ENCODE measurements around the gene ATP5IF1.

Gene ATP5IF1

DNA sequence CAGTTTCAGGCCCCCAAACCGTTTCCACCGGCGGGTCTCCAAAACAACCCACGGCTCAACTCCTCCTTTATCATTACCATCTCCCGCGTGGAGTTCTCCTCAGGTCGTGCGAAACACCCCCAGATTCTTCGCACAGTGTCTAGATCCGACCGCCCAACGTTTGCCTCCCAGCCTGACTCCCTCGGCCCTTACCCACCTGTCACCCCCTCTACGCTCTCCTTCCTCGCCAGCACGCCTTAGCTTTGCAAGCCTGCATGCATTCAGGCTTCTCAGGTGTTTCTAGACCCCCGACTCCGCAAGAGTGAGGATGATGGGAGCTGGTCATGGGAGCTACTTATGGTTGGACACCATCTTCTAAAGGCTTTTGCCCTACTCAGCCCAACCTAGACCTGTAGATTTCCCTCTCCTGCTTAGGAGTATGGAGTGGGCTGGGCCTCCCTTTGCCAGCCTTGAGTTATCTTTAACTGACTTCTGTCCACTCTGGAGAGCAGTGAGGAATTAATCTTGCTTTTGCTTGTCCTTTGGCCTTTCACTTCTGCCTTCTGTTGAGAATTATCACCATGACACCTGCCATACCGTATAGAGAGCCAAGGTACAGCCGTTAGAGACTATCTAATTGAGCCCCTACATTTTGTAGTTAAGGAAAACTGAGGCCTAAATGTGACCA, 865 bp downstream of the ATP5IF1 start:
- DNase-seq (ENCODE audit: low spot score): no peak

DNA sequence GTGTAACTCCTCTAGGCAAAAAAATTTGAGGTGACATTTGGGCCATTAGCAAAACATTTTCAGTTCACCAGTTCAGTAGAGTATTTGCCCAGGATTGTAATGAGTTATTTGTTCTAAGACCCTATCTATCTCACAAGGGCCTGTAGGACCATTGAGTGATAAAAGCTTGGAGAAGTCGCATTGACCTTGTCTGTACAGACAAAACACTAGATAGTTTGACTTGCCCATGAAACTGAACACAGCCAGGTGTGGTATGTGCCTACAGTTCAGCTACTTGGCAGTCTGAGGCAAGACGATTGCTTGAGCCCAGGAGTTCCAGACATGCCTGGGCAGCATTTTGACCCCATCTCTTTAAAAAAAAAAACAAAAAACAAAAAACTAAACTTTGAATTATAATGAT, 3.1 kb downstream of the ATP5IF1 start:
- no peak for DNase-seq (ENCODE audit: low spot score)

DNA sequence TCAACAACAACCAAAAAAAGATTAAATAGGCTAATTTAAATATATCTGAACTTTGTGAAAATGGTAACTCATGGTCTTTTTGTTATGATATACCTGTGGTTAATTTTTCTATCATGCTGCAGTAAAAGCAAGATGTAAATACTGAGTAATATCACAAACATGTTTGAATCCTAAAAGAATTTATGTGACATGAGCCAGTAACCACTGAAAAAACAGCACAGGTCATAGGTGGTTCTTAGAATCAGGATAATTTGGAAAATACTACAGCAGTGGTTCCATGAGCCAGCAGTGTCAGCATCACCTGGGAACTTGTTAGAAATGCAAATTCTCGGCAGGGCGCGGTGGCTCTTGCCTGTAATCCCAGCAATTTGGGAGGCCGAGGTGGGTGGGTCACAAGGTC, 4.1 kb downstream of the ATP5IF1 start:
- no peak for DNase-seq (ENCODE audit: low spot score)

DNA sequence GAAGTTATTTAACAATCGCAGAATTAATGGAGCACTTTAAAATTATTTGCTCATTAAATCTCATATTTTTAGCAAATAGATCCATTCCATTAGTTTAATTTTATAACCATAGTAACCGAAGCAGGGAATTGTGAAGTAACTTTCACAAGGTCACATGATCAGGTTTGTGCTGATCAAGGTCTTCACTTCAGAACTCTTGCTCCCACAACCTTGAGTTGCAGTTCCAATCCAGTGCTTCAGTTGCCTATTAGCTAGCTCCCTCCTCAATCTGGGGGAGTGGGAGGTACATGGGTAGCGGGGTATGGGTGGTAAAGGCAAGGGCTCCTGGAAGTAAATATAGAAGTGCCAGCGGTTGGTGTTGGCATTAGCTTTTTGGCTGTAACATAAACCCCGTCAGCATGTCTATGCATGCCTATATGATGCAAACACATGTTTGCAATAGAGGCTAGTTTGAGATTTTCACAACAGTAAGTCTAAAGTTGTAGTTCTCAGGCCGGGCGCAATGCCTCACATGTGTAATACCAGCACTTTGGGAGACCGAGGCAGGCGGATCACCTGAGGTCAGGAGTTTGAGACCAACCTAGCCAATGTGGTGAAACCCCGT, 5.8 kb downstream of the ATP5IF1 start:
- DNase-seq (ENCODE audit: low spot score): no peak

DNA sequence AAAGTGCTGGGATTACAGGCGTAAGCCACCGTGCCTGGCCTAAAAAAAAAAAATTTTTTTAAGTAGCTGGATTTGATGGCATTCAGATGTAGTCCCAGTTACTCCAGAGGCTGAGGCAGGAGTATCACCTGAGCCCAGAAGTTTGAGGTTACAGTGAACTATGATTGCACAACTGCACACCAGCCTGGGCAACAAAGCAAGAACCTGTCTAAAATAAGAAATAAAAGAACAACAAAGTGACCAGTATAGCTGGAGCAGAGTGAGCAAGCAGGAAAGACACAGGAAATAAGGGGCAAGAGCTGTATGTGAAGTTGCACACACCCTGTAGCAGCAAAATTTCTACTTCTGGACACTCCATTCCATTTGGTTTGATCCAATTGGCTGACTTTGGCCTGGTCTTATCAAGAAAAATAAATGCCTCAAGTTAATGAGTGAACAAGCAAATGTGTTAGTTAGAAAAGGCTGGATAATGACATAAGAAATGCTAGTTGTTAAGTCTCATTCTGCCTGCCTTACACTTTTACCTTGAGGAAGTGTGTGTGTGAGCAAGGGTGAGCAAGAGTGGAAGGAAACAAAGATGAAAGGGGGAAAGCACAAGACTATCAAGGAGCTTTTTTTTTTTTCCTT, 7.9 kb downstream of the ATP5IF1 start:
- DNase-seq (ENCODE audit: low spot score): no peak

DNA sequence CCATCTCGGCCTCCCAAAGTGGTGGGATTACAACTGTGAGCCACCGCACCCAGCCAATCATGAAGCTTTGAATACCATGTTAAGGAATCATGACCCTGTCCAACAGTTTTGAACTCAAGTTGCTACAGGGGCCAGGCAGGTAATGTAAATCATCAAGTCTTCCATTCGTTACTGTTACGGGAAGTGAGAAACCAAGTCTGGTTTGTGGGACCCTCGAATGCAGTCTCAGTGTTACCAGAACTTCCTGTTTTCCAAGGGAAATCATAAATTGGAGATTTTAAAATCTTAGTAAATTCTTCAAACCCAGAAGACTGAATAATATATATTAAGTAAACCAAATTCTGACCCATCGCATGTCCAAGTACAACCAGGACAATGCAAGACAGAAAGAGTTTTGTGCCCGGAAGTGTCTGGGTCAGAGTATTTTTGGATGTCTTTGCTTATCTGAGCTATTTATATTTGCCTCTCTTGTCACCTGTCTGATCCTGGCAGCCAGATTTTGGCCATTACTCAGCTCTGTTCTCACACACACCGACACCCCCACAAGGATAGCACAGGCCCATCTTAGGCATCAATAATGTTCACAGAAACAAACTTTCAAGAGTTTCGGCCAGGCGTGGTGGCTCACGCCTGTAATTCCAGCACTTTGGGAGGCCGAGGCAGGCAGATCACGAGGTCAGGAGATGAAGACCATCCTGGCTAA, 8.8 kb downstream of the ATP5IF1 start:
- no peak for DNase-seq (ENCODE audit: low spot score)

DNA sequence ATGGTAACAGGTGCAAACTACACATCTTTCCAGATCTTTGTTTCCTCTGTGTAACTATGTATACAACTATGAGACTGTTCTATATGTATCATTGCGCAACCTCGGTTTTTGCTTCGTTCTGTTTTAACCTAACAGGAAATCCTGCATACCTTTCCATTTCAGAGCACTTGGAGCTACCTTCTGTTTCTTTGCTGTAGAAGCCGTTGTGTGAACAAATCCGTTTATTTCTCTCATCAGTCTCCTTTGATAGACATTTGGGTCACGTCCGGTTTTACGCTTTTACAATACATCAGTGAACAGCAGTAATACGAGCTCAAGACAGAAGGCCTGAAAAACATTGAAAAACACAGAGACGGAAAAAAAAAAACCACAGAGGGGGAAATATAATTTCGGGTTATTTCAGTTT, 10.5 kb downstream of the ATP5IF1 start:
- DNase-seq (ENCODE audit: low spot score): peak; percentile 42

DNA sequence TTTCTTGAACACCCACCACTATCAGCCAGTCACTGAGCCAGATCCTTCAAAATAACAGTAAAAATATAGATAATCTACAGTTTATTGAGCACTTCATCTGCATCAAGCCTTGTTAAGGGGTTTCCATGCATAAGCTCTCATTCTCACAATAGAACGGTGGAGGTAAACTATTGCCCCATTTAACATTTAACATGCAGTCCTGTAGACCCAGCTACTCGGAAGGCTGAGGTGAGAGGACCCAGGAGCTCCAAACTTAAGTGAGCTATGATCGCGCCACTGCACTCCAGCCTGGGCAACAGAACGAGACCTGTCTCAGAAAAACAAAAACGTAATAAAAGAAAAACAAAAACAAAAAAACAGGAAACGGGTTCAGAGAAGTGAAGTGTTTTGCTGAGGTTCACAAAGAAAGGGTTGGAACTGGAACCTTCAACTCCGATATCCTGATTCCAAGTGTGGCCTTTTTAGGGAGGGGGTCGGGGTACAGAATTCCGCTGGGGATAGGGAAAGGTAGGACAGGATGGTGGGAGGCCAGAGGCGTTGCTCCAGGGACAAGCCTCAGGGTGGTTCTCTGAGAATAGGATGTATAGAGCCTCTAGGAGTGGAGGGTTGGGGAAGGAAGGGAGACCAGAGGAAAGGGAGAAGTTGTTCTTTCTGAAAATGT, 11.8 kb downstream of the ATP5IF1 start:
- DNase-seq (ENCODE audit: low spot score): no peak

DNA sequence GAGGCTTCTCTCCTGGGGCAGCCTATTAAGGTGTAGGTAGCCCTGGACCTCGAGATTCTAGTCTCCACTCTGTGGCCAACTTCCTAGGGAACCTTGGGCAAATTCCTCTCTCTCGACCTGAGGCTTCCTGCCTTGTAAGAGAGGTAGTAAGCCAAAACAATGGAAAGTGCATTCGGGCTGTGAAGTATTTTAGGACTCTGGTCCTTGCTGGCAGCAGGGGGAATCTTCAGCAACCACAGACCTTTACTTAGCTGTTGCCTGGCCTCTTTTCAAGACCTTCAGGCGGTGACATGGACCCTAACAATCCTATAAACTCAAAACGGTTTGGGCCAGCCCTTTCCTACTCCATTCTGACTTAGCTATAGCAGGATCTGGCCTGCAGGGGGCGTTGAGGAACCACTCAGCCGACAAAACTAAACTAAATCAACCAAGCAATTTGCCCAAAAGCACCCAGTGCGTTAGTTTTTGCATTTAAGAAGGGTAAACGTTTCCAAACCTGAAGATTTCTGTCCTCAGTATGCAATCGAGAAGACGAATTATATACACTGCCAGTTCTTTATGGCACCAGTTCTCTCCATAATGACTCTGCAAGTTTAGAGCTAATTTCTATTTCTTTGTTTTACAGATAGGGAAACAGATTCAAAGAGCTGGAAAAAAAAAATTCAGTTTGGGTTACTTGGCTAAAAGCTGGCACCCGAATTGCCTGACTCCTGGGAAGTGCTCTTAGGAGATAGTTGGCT, 12.5 kb downstream of the ATP5IF1 start:
- peak; percentile 63 for DNase-seq (ENCODE audit: low spot score)

DNA sequence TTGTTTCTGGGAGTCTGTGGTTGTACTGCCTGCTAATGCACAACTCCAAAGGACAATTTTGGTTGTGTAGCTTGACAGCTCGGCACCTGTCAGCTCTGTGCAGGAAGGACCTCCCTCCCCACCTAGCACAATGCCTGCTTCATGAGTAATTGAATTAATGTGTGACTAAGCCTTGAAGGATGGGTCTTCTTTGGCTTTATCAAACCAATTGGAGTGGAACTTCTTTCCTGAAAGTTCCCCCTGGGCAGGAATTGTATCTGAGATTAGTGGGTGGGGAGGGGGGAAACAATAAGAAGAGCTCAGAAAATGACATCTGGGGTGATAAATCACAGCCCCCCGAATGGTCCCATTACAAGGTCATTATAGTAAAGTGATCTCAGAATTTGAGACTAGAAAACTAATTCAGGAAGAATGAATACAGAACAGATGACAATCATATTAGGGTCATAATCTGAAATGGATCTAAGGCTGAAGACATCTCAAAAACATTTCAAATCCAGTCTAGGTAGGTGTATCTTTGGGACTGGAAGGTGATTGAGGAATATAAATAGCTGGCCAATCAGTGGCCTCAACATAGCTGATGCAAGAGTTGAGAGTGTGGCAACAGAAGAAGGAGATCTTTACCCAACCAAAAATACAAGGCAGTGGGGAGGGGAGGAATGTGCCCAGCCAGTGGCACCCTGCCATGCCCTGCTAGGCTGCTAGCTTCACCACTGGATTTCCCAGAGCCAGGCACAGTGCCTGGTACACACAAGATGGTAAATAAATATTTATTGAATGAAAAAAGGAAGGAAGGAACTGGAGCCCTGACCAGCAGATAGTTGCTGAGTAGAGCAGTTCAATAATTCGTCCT, 13.3 kb downstream of the ATP5IF1 start:
- peak; percentile 93 for DNase-seq (ENCODE audit: low spot score)

DNA sequence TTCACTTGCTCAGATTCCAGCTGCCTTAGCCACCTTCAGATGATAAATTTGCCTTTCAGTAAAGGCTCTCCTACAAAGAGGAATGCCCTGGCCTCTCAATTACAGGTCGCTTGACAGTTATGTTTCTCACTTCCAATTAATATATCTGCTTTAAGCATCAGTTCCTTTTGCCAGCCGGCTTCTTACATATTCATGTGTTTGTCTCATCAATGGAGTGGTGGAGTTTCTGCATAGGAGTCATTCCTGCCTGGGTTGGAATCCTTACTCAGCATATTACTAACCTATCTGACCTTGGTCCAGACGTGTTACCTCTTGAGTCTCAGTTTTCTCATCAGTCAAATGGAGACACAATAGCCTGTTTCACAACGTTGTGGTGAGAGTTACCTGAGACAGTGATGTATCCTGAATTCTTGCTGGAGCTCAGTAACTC, 14.0 kb downstream of the ATP5IF1 start:
- no peak for DNase-seq (ENCODE audit: low spot score)

DNA sequence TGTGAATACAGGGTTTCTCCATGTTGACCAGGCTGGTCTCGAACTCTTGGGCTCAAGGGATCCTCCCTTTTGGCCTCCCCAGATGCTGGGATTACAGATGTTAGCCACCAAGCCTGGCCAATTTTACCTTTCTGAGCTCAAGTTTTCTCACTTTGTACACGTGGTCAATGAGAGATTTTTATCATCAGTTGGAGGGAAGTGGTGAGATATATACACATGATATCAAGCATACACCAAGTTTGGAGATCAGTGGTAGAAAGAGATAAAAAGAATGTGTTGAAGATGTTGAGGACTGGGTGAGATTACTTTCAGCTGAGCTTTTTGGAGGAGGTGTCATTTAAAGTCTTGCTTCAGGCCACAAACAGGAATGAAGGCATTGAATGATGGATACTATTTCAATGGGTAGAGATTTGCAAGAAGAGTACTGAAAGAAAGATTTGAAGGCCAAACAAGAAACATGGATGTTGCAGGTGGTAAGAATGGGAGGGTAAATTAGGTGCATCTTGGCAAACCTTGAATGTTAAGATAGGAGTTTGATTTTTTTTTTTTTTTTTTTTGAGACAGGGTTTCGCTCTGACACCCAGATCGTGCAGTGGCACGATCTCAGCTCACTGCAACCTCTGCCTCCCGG, 20.4 kb downstream of the ATP5IF1 start:
- DNase-seq (ENCODE audit: low spot score): no peak

DNA sequence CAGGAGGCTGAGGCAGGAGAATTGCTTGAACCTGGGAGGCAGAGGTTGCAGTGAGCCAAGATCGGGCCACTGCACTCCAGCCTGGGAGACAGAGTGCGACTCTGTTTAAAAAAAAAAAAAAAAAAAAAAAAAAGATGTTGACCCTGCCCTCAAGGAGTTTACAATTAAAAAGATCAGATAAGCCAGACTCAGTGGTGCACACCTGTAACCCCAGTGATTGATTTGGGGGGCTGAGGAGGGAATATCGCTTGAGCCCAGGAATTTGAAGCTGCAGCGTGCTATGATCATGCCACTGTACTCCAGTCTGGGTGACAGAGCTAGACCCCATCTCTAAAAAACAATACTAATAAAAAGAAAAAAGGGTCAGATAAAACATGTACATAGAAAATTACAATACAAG, 21.8 kb downstream of the ATP5IF1 start:
- no peak for DNase-seq (ENCODE audit: low spot score)

DNA sequence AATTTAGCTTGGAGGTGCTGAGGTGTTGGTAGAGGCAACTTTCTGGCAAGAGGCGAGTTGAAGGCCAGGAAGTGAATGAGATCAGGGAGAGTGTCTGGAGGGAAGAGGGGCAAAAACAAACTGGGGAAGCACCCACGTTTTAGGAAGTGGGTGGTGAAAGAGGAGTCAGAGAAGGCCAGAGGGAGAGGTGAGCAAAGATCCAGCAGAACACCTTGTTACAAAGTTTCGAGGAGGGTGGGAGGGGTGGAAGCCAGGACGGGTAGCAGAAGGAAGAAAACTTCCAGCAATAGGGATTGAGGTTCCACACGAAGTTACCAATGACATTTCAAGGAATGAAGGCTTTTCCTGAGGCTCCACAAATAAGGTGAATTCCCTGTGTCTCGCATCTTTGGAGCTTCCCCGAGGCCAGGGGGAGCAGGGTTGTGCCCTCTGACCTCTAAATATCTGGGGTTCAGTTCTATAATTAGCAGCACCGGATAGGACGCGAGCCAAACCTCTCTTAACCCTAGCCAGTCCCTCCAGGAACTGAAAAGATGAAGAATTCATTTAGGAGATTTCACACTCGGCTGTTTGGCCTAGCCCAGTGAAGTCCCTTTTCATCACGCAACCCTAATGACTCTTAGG, 22.8 kb downstream of the ATP5IF1 start:
- DNase-seq (ENCODE audit: low spot score): peak; percentile 20

DNA sequence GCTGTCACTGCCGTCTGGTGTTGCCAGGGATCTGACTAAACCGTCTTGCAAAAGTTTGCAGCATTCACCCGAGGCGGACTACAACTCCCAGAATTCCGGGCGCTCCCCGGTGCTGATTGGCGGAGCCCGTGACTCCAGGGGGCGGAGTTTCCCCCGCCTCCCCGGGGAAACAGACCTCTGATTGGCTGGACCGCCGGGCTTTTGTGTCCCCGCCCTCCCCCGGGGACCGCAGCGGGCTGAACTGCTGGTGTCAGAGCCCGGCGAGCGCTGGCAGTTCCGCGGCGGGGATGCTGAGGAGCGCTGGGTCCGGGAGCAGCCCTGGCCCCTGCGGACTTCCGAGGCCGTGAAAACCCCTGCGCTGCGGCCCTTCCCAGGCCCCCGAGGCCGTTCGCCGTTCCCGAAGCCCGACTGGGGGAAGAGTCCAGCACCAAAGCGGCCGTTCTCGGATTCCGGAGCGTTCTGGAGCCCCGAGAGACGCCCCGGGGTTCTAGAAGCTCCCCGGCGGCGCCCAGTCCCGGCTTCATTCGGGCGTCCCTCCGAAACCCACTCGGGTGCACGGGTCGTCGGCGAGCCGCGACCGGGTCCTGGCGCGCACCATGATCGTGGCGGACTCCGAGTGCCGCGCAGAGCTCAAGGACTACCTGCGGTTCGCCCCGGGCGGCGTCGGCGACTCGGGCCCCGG, 23.5 kb downstream of the ATP5IF1 start, which contains the start of gene SESN2:
Gene SESN2, plus strand, starts transcription at position 267 of the 682 bp plus-strand sequence. Its CDS starts 330 bp downstream, at position 597.
- peak; percentile 97 for DNase-seq (ENCODE audit: low spot score)

DNA sequence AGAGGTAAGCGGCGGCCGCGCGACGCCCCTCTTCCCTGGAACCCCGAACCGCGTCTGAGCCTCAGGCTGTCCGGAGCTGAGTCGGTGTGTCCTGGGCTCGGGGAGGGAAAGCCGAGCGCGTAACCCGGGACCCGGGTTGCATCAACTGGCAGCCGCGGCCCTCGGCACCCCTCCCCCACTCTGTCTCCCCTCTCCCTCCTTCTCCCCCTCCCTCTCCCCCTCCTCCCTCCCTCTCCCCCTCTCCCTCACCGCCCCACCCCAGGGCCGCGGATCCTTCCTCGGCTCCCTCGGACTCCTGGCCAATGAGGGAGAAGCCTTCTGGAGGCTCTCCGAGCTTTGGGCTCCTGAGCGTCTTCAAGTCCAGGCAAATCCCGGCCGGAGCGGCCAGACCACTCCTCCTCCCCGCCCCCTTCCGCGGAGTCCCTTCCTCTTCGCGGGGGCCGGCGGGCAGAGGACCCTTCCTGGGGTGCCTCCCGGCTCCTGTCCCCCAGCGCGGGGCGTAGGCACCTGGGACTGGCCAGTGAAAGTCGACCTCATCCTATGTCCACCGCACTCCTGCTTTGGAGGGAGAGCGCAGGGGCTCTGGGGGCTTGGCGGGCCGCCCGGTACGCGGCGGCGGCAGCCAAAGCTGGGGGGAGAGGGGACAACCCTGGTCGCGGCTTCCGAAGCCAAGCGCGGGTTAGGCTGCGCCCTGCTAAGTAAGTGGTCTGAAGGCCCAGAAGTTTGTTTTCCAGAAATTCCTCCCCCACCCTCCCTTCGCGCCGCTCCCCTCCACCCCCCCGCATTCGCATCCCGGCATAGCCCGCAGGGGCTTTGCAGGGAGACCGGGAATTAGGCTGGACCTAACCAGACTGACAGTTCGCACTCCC, 24.2 kb downstream of the ATP5IF1 start:
- peak; percentile 34 for DNase-seq (ENCODE audit: low spot score)

DNA sequence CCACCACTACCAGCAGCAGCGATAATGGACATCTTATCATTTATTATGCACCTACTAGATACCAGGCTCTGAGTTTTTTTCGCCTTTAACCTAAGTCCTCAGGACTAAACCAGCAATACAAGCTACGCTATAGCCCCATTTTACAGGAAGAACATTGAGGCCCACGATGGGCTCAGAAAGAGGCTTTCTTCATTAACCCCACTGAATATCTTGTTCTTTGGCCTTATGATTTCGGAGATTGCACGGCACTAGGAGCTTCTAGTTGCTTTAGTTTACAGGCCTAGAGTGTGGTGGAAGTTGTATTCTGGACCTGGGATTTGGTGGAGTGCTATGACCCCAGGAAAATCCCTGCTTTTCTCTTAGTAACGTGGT, 24.9 kb downstream of the ATP5IF1 start:
- no peak for DNase-seq (ENCODE audit: low spot score)

DNA sequence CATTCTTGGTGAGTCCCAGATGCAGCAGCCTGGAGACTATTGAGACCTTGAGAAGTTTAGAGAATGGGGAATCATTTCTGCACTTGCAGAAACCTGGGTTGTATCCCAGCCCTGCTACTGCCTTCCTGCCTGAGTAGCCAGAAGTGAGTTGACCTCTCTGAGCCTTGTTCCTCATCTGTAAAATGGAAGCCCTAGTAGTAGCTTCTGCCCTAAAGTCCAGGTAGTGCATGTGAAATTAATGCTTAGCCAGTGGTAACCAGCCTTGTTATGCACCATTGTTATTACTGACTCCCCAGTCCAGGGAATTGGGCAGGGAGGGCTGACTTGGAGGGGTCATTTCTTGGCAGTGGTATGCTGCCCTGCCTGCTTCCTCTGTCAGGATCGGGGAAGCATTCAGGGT, 29.0 kb downstream of the ATP5IF1 start:
- no peak for DNase-seq (ENCODE audit: low spot score)
